ENCODE results near the gene CIITA. TPM values are rescaled to one million over a fixed set of nuclear protein-coding genes. Genes with fewer than 3 reads are reported as not detected.

CIITA gene
- total RNA-seq, 2 donors from 2014 or later, result 4.5 to 9.6 TPM

GRCh38 chr16:10906482-10906881 lies 29.5 kb downstream of the CIITA start:
- H3K4me1 ChIP-seq, result no peaks in the 10 kb centered on the region
- DNase-seq, result no peak
- intact Hi-C loops (cut with DNase I), result no loop called here
- H3K27ac ChIP-seq, result no peak overlapping the region
- TF ChIP-seq, protein P1, sequence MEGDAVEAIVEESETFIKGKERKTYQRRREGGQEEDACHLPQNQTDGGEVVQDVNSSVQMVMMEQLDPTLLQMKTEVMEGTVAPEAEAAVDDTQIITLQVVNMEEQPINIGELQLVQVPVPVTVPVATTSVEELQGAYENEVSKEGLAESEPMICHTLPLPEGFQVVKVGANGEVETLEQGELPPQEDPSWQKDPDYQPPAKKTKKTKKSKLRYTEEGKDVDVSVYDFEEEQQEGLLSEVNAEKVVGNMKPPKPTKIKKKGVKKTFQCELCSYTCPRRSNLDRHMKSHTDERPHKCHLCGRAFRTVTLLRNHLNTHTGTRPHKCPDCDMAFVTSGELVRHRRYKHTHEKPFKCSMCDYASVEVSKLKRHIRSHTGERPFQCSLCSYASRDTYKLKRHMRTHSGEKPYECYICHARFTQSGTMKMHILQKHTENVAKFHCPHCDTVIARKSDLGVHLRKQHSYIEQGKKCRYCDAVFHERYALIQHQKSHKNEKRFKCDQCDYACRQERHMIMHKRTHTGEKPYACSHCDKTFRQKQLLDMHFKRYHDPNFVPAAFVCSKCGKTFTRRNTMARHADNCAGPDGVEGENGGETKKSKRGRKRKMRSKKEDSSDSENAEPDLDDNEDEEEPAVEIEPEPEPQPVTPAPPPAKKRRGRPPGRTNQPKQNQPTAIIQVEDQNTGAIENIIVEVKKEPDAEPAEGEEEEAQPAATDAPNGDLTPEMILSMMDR (IDR thresholded peaks at IDR 0.05), result no peak
- H3K9me3 ChIP-seq, result no peaks in the 10 kb centered on the region
- no peaks in the 10 kb centered on the region for H3K27me3 ChIP-seq
- no peak overlapping the region for H3K4me3 ChIP-seq
- H3K9ac ChIP-seq (ENCODE audit: low read depth in 2 of 2, low read length in 2 of 2), result no peak overlapping the region
- no peaks in the 10 kb centered on the region for H3K36me3 ChIP-seq

DNA sequence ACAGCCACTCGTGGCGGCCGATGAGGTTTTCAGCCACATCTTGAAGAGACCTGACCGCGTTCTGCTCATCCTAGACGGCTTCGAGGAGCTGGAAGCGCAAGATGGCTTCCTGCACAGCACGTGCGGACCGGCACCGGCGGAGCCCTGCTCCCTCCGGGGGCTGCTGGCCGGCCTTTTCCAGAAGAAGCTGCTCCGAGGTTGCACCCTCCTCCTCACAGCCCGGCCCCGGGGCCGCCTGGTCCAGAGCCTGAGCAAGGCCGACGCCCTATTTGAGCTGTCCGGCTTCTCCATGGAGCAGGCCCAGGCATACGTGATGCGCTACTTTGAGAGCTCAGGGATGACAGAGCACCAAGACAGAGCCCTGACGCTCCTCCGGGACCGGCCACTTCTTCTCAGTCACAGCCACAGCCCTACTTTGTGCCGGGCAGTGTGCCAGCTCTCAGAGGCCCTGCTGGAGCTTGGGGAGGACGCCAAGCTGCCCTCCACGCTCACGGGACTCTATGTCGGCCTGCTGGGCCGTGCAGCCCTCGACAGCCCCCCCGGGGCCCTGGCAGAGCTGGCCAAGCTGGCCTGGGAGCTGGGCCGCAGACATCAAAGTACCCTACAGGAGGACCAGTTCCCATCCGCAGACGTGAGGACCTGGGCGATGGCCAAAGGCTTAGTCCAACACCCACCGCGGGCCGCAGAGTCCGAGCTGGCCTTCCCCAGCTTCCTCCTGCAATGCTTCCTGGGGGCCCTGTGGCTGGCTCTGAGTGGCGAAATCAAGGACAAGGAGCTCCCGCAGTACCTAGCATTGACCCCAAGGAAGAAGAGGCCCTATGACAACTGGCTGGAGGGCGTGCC lies 30.1 kb downstream of the CIITA start:
- Histone ChIP-seq H3K27me3 (no peaks in the 10 kb centered on the region), H3K9ac (ENCODE audit: low read depth in 2 of 2, low read length in 2 of 2) (no peak overlapping the region), H3K4me3 (no peak overlapping the region), H3K4me1 (no peaks in the 10 kb centered on the region), H3K27ac (no peak overlapping the region), H3K36me3 (no peaks in the 10 kb centered on the region), H3K9me3 (no peaks in the 10 kb centered on the region)
- DNase-seq, result no peak
- intact Hi-C loops (cut with DNase I), result no loop called here
- TF ChIP-seq, protein P1 (IDR thresholded peaks at IDR 0.05), result no peak

GRCh38 chr16:10907757-10908045 lies 30.7 kb downstream of the CIITA start:
- Histone ChIP-seq H3K27ac (no peak overlapping the region), H3K9me3 (no peaks in the 10 kb centered on the region), H3K9ac (ENCODE audit: low read depth in 2 of 2, low read length in 2 of 2) (no peak overlapping the region), H3K36me3 (no peaks in the 10 kb centered on the region), H3K4me1 (no peaks in the 10 kb centered on the region), H3K4me3 (no peak overlapping the region), H3K27me3 (no peaks in the 10 kb centered on the region)
- intact Hi-C loops (cut with DNase I), result no loop called here
- TF ChIP-seq, protein P1 (IDR thresholded peaks at IDR 0.05), result no peak
- no peak for DNase-seq

GRCh38 chr16:10911267-10911666 lies 34.3 kb downstream of the CIITA start:
- Histone ChIP-seq H3K4me1 (no peaks in the 10 kb centered on the region), H3K27me3 (no peaks in the 10 kb centered on the region), H3K4me3 (no peak overlapping the region), H3K36me3 (no peaks in the 10 kb centered on the region), H3K27ac (no peak overlapping the region), H3K9me3 (no peaks in the 10 kb centered on the region), H3K9ac (ENCODE audit: low read depth in 2 of 2, low read length in 2 of 2) (no peak overlapping the region)
- intact Hi-C loops (cut with DNase I), result no loop called here
- DNase-seq, result no peak
- TF ChIP-seq, protein P1 (IDR thresholded peaks at IDR 0.05), result no peak

GRCh38 chr16:10916534-10916933 lies 39.5 kb downstream of the CIITA start:
- H3K36me3 ChIP-seq, result no peaks in the 10 kb centered on the region
- intact Hi-C loops (cut with DNase I), result loop anchor here (5.0 kb wide), 2 partner anchors 169 to 404 kb away; no protein-coding TSS in a partner anchor
- no peak for DNase-seq
- no peaks in the 10 kb centered on the region for H3K9me3 ChIP-seq
- no peaks in the 10 kb centered on the region for H3K27me3 ChIP-seq
- no peak overlapping the region for H3K9ac ChIP-seq (ENCODE audit: low read depth in 2 of 2, low read length in 2 of 2)
- TF ChIP-seq, protein P1 (IDR thresholded peaks at IDR 0.05), result no peak
- no peak overlapping the region for H3K4me3 ChIP-seq
- no peaks in the 10 kb centered on the region for H3K4me1 ChIP-seq
- no peak overlapping the region for H3K27ac ChIP-seq

Data from colonic mucosa (tissue), 4 donors.